ENCODE results near the gene SPON1. TPM values are rescaled to one million over a fixed set of nuclear protein-coding genes. Genes with fewer than 3 reads are reported as not detected.

Gene SPON1
- polyA plus RNA-seq, 12 donors, result 16.9 to 41.4 (median 23.0) TPM; not detected in 1

DNA sequence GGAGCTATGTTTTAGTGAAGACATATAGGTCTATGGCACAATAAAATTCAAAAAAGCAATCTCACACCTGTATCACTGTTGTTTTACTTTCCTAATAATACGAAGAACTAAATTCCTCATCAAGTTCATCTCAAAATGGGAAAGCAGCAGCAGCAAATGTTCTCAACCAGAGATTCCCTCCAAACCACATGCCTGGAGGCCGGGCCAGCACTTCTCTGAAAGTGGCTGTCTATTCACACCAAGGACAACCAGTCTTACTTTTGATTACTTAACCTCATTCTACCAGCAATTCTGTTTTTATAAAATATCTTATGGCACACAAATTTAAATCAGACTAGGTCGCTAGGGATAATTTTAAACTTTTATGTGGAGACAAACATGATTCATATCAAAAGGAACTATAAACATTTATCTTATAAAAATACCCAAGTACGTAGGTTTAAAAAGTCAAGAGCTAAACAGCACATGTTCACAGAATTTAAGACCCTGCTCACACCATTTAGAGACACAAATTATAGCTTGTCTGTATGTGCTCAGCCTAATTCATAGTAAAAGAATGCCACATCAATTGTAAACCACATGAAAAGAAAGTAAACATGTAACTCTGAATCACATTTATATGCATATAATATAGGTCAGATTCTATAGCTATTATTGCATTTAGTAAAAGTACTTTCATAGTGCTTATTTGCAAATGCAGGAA lies 350.4 kb downstream of the SPON1 start:
- no peak for DNase-seq

DNA sequence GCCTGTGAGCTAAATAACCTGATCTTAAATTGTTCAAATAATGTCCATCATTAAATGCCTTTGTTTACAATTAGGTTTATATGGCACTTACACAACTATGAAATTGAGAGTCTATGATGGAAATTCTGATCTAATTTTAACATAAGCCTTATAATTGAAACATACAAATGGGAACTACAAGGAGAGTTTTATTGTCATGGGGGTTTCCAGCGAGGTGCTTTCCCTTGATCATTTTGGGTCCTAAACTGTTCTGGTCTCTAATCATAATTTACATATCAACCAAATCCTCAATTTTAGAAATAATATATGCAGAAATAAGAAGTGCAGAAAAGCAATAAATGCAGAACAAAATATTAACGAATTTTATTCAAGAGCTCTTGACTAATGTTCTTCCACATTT lies 351.6 kb downstream of the SPON1 start:
- no peak for DNase-seq

DNA sequence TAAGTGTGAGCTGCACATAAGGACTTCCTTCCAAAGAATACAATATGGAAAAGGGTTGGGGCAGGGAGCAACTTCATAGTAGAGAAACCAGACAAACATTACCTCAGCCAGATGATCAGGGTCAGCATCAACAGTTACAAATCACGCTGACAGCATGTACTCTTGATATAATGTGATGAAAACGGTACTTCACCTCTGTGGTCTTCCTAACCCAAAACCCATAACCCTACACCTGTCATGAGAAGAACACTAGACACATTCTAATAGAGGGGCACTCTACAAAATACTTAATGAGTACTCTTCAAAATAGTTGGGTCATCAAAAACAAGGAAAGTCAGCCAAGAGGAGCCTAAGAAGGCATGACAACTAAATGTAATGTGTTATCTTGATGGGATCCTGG lies 352.6 kb downstream of the SPON1 start:
- no peak for DNase-seq

Measured in muscle of arm (tissue), 12 donors.